ENCODE measurements around the gene MYADML2.

Gene MYADML2

DNA sequence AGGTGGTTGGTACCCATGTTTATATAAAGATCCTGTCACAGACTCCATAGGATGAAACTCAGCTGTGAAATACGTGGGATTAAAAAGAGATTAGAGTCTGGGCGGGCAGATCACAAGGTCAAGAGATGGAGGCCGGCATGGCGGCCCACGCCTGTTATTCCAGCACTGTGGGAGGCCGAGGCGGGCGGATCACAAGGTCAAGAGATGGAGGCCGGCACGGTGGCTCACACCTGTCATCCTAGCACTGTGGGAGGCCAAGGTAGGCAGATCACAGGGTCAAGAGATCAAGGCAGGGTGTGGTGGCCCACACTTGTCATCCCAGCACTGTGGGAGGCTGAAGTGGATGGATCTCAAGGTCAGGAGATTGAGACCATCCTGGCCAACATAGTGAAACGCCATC lies 51.6 kb downstream of the MYADML2 start:
- no peak for DNase-seq

DNA sequence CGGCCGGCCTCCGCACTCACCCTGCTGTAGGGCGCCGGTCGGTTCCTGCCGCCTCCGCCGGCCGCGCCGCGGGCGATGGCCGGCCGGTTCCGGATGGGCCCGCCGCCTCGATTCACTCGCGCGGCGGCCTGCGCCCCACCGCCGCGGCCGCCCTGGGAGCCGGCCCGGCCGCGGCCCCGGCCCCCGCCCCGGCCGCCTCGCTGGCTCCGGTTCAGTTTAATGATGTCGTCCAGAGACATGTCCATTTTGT lies 55.8 kb downstream of the MYADML2 start:
- DNase-seq = no peak

DNA sequence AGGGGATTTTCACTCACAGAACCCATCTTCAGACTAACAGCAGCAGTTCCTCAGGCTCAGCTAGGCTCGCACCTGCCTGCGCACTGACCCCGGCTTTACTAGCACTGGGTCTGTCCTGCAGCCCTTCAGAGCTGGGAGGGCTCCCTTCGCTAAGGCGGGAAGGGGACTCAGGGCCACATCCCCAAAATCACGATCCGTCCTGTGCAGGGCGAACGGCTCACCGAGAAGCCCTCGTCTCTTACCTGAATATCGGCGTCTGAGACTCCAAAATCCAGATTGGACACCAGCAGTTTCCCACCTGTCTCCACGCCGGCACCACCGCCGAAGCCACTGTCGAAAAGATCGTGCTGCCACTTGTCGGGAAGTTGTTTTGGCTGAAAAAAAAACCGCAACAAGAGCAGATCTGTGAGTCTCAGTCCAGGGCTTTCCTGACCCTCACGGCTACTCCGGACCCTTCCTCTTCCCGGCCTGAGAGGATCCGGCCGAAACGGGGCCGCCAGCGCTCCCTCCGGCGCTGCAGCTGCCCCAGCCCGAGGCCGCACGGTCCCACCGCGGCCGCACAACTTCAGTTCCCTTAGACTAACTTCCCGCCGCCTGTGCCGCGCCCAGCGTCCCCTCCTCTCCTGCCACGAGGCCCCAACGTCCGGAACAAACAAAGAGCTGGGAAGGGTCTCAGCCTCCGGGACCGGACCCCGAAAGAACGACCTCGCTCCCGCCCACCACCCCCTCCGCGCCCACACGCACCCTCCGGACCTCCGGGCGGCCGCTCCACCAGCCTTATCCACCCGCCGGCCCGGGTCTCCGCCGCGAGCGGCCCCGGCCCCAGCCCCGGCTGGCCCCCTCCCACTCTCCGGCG lies 56.4 kb downstream of the MYADML2 start:
- peak in 1 of 2 experiments; percentile 21 for DNase-seq
